GM23338 (cell line): ENCODE results near the gene MAP2K3. TPM values are rescaled to one million over a fixed set of nuclear protein-coding genes. Genes with fewer than 3 reads are reported as not detected.
"Not testable (repeated sequence)": the region's sequence is repeated elsewhere in the genome, so short reads cannot be mapped to it uniquely, and the experiment has no call there.

Experiments used
- ATAC-seq: fragments of 200-7000 bp; cut with Tn5 transposase; 3 replicates; pipeline ENCODE4 v1.9.1; 2020
- DNase-seq: peaks from one replicate; pipeline ENCODE4 v3.0.0-alpha.2; 2015; ENCODE audit warnings: low spot score
- H2AFZ ChIP-seq: fragments of 200-600 bp; sonication (generic); 2 replicates; pipeline ENCODE4 v1.8.0; 2016; ENCODE audit warnings: antibody characterized with exemption, mild to moderate bottlenecking, moderate library complexity
- H3F3A ChIP-seq: fragments of 200-600 bp; sonication (generic); replicated peaks from 2 replicates; pipeline ENCODE4 v1.8.0; 2017; ENCODE audit warnings: antibody characterized with exemption, mixed run types, low read depth
- H3K27ac ChIP-seq: fragments of 200-600 bp; sonication (generic); 2 replicates; pipeline ENCODE4 v1.6.1; 2016; ENCODE audit warnings: low read depth
- H3K27me3 ChIP-seq: fragments of 200-600 bp; sonication (generic); 2 replicates; pipeline ENCODE4 v1.8.0; 2016; ENCODE audit warnings: mild to moderate bottlenecking, mixed run types, moderate library complexity; ENCODE audit not compliant: insufficient read depth
- H3K36me3 ChIP-seq: fragments of 200-600 bp; sonication (generic); 2 replicates; pipeline ENCODE4 v1.8.0; 2016; ENCODE audit warnings: mild to moderate bottlenecking; ENCODE audit not compliant: insufficient read depth
- H3K4me1 ChIP-seq: fragments of 200-600 bp; sonication (generic); 2 replicates; pipeline ENCODE4 v1.8.0; 2016; ENCODE audit warnings: mild to moderate bottlenecking, moderate library complexity; ENCODE audit not compliant: insufficient read depth
- H3K4me2 ChIP-seq: fragments of 200-600 bp; sonication (generic); 2 replicates; pipeline ENCODE4 v1.7.1; 2017; ENCODE audit warnings: mixed run types
- H3K4me3 ChIP-seq: fragments of 200-600 bp; sonication (generic); 2 replicates; pipeline ENCODE4 v1.6.1; 2016; ENCODE audit warnings: mixed run types
- H3K79me2 ChIP-seq: fragments of 200-600 bp; sonication (generic); replicated peaks from 2 replicates; pipeline ENCODE4 v1.8.0; 2017; ENCODE audit warnings: mild to moderate bottlenecking; ENCODE audit not compliant: insufficient read depth
- H3K9me2 ChIP-seq: fragments of 200-600 bp; sonication (generic); 2 replicates; pipeline ENCODE4 v1.8.0; 2017; ENCODE audit not compliant: insufficient read depth
- H4K20me1 ChIP-seq: fragments of 200-600 bp; sonication (generic); replicated peaks from 2 replicates; pipeline ENCODE4 v1.8.0; 2017; ENCODE audit warnings: mild to moderate bottlenecking; ENCODE audit not compliant: insufficient read depth
- H3K27ac Mint-ChIP-seq: 2 replicates; pipeline ENCODE4 v1.8.0; 2020; ENCODE audit warnings: inconsistent platforms, mild to moderate bottlenecking, moderate library complexity, mixed read lengths
- H3K27me3 Mint-ChIP-seq: 3 replicates; pipeline ENCODE4 v1.8.0; 2022; ENCODE audit warnings: low read depth, mild to moderate bottlenecking, moderate library complexity, mixed read lengths, inconsistent platforms; ENCODE audit not compliant: insufficient read depth, poor library complexity
- H3K36me3 Mint-ChIP-seq: 3 replicates; pipeline ENCODE4 v1.8.0; 2021; ENCODE audit warnings: low read depth, mild to moderate bottlenecking, inconsistent platforms, moderate library complexity, mixed read lengths
- H3K4me1 Mint-ChIP-seq: 3 replicates; pipeline ENCODE4 v1.8.0; 2020; ENCODE audit warnings: mild to moderate bottlenecking, inconsistent platforms, mixed read lengths
- H3K4me3 Mint-ChIP-seq: 3 replicates; pipeline ENCODE4 v1.8.0; 2021; ENCODE audit warnings: moderate library complexity, mild to moderate bottlenecking, inconsistent platforms, mixed read lengths
- H3K9me3 Mint-ChIP-seq: 3 replicates; pipeline ENCODE4 v1.8.0; 2020; ENCODE audit warnings: moderate library complexity, mild to moderate bottlenecking, inconsistent platforms, mixed read lengths
- EZH2 ChIP-seq: fragments of 200-600 bp; sonication (generic); IDR thresholded peaks from one replicate; pipeline ENCODE4 v1.8.0; 2017; ENCODE audit warnings: antibody characterized with exemption, mild to moderate bottlenecking, low read depth; ENCODE audit not compliant: unreplicated experiment
- ZNF114 ChIP-seq: fragments of 250-450 bp; sonication (Bioruptor Pico); IDR thresholded peaks from 2 replicates; pipeline ENCODE4 v1.5.0; 2020; ENCODE audit warnings: mild to moderate bottlenecking, moderate library complexity
- ZNF331 ChIP-seq: fragments of 250-450 bp; sonication (Bioruptor Pico); IDR thresholded peaks from 2 replicates; pipeline ENCODE4 v1.5.0; 2020; ENCODE audit warnings: low read depth, mild to moderate bottlenecking, moderate library complexity
- polyA plus RNA-seq: library from polyadenylated mRNA; unstranded; fragments of >200 nt; fragmentation: Nextera tagmentation; extraction: Ambion mirVana; gene quantifications from 2 replicates; pipeline ENCODE4 v1.2.1, GENCODE V29; 2016
- total RNA-seq: library from RNA; depleted of rRNA; stranded (reverse); fragments of >200 nt; shearing (Covaris generic); gene quantifications from 2 replicates; pipeline ENCODE4 v1.2.3, GENCODE V29; 2014
- TF ChIP-seq, protein P1 (sequence below), 2 experiments: fragments of 200-600 bp in 1 of 2; sonication (generic) in 1 of 2; conservative IDR thresholded peaks; 2 replicates each; pipeline versions ENCODE4 v1.5.1 to v1.6.1; 2016 to 2017; ENCODE audit warnings: antibody characterized with exemption in 2 of 2, low read depth in 2 of 2, mild to moderate bottlenecking in 2 of 2, moderate library complexity in 1 of 2

Gene MAP2K3
- total and polyA plus RNA-seq, 2 experiments from 2014 or later = 28.5 to 31.7 TPM

GRCh38 chr17:21337981-21338625 is 53.6 kb downstream of the MAP2K3 start:
- not testable (repeated sequence) for H4K20me1 ChIP-seq, H2AFZ ChIP-seq, H3K27me3 Mint-ChIP-seq, H3F3A ChIP-seq, H3K4me3 ChIP-seq, H3K4me1 ChIP-seq, H3K4me1 Mint-ChIP-seq, H3K4me3 Mint-ChIP-seq, H3K27ac ChIP-seq, H3K27ac Mint-ChIP-seq, DNase-seq, H3K36me3 Mint-ChIP-seq, H3K27me3 ChIP-seq, H3K36me3 ChIP-seq, H3K4me2 ChIP-seq, H3K79me2 ChIP-seq, H3K9me2 ChIP-seq, ATAC-seq
- H3K9me3 Mint-ChIP-seq = peaks cover 21% of the 10 kb centered on the region

GRCh38 chr17:21339011-21339410 is 54.5 kb downstream of the MAP2K3 start:
- H3K79me2 ChIP-seq = no peaks in the 10 kb centered on the region
- Mint-ChIP-seq H3K4me1 (no peaks in the 10 kb centered on the region), H3K4me3 (no peak overlapping the region), H3K27ac (no peak overlapping the region), H3K27me3 (peaks cover 3% of the 10 kb centered on the region), H3K9me3 (peaks cover 21% of the 10 kb centered on the region), H3K36me3 (no peaks in the 10 kb centered on the region)
- no peaks in the 10 kb centered on the region for H3K36me3 ChIP-seq
- TF ChIP-seq EZH2 = no peak
- no peak for TF ChIP-seq ZNF114
- TF ChIP-seq, protein P1, sequence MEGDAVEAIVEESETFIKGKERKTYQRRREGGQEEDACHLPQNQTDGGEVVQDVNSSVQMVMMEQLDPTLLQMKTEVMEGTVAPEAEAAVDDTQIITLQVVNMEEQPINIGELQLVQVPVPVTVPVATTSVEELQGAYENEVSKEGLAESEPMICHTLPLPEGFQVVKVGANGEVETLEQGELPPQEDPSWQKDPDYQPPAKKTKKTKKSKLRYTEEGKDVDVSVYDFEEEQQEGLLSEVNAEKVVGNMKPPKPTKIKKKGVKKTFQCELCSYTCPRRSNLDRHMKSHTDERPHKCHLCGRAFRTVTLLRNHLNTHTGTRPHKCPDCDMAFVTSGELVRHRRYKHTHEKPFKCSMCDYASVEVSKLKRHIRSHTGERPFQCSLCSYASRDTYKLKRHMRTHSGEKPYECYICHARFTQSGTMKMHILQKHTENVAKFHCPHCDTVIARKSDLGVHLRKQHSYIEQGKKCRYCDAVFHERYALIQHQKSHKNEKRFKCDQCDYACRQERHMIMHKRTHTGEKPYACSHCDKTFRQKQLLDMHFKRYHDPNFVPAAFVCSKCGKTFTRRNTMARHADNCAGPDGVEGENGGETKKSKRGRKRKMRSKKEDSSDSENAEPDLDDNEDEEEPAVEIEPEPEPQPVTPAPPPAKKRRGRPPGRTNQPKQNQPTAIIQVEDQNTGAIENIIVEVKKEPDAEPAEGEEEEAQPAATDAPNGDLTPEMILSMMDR (conservative IDR thresholded peaks at IDR 0.05; ENCODE audit: low read depth in 2 of 2) = no peak
- TF ChIP-seq ZNF331 = no peak
- H3K4me2 ChIP-seq = no peak overlapping the region
- H3K27me3 ChIP-seq = no peaks in the 10 kb centered on the region
- DNase-seq = no peak
- ATAC-seq = no peak
- H3K9me2 ChIP-seq = no peaks in the 10 kb centered on the region
- H3K4me1 ChIP-seq = no peaks in the 10 kb centered on the region
- H3K27ac ChIP-seq = no peak overlapping the region
- H3K4me3 ChIP-seq = no peak overlapping the region
- no peaks in the 10 kb centered on the region for H4K20me1 ChIP-seq
- H3F3A ChIP-seq = no peaks in the 10 kb centered on the region
- H2AFZ ChIP-seq = no peak overlapping the region

GRCh38 chr17:21339571-21339970 is 55.1 kb downstream of the MAP2K3 start:
- not testable (repeated sequence) for H3K36me3 ChIP-seq, ATAC-seq, H3K9me2 ChIP-seq, H3K27ac ChIP-seq, H3K27me3 ChIP-seq, H3F3A ChIP-seq, H3K4me3 ChIP-seq, H3K4me1 Mint-ChIP-seq, H3K79me2 ChIP-seq, H3K36me3 Mint-ChIP-seq, H3K4me1 ChIP-seq, H3K4me3 Mint-ChIP-seq, H3K27ac Mint-ChIP-seq, H3K4me2 ChIP-seq, H4K20me1 ChIP-seq, H2AFZ ChIP-seq, H3K27me3 Mint-ChIP-seq, DNase-seq
- peaks cover 23% of the 10 kb centered on the region for H3K9me3 Mint-ChIP-seq

DNA sequence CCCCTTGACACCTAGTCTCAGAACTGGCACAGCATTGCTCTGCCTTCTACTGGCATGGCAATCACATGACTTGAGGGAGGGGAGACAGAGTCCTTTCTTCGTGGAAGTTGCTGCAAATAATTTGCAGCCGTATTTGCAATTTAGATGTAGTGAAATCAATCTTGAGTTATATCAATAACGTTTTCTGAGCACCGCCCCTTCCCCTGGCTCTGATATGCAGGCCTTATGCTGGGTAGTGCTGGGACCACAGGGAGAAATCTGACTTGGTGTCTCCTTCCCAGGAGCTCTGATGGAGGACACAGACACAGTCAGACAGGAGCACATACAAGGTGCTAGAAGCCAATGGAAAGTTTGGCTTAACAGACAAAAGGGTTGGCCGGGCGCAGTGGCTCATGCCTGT is 55.9 kb downstream of the MAP2K3 start:
- not testable (repeated sequence) for H3K36me3 ChIP-seq, H3K4me1 ChIP-seq, H3K36me3 Mint-ChIP-seq, H2AFZ ChIP-seq, DNase-seq, H3K9me2 ChIP-seq, H3K27me3 Mint-ChIP-seq, H3K79me2 ChIP-seq, H3K27ac Mint-ChIP-seq, H4K20me1 ChIP-seq, H3F3A ChIP-seq, H3K4me3 Mint-ChIP-seq, H3K4me3 ChIP-seq, H3K27ac ChIP-seq, H3K27me3 ChIP-seq, H3K4me2 ChIP-seq, ATAC-seq, H3K4me1 Mint-ChIP-seq
- H3K9me3 Mint-ChIP-seq = peaks cover 17% of the 10 kb centered on the region

DNA sequence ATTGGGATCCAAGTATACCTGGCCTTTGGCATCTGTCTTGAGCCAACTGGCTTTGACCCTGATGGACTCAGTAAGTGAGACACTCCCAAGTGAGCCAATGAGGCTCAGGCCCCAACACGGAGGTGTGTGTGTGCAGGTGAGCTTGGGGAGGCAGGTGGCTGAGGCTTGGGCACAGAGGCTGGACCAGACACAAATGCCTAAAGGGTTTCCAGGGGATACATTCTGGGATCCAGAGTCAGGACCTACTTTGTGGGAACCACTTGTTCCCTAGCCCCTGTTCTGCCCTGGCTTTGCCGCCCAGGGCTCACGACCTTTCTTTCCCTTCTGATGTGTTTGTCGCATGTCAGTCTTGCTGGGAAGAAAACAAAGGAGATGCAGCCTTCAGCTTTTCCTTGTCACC is 56.8 kb downstream of the MAP2K3 start:
- H3K4me3 Mint-ChIP-seq, H3K36me3 Mint-ChIP-seq: not testable (repeated sequence)

More for the DNA sequence above, 56.8 kb downstream of the MAP2K3 start:
- not testable (repeated sequence) for ATAC-seq, DNase-seq, H3K79me2 ChIP-seq, H3K4me1 Mint-ChIP-seq, H3K4me1 ChIP-seq, H3K4me3 ChIP-seq, H3K36me3 ChIP-seq, H3K27me3 ChIP-seq, H3F3A ChIP-seq, H3K27me3 Mint-ChIP-seq, H3K27ac ChIP-seq, H3K27ac Mint-ChIP-seq, H3K9me2 ChIP-seq, H3K4me2 ChIP-seq, H4K20me1 ChIP-seq, H2AFZ ChIP-seq
- H3K9me3 Mint-ChIP-seq = peaks cover 17% of the 10 kb centered on the region
